Amniotic stem cell (primary cell): ENCODE data around the gene FCMR.
A peak's percentile ranks its signal among the peaks of the same experiment; 100 is the strongest.

Source experiments
- DNase-seq: peaks from one replicate; lab custom pipeline; 2025; lab: John Stamatoyannopoulos, UW

FCMR gene

GRCh38 chr1:206899717-206900116, 22.0 kb downstream of the FCMR start:
- DNase-seq: no peak

GRCh38 chr1:206898915-206899431, 22.8 kb downstream of the FCMR start:
- DNase-seq: no peak

- DNase-seq: peak; percentile 64
Observed at GRCh38 chr1:206898089-206898914, 23.4 kb downstream of the FCMR start.

GRCh38 chr1:206897175-206897574, 24.6 kb downstream of the FCMR start, which contains the start of gene IL24:
IL24 (plus strand) TSS chr1:206897443; CDS start chr1:206897833, 390 bp downstream.
- no peak for DNase-seq

- no peak for DNase-seq
Observed at GRCh38 chr1:206896261-206896660, 25.5 kb downstream of the FCMR start.

- DNase-seq: no peak
Observed at GRCh38 chr1:206895837-206896242, 25.9 kb downstream of the FCMR start.

GRCh38 chr1:206895325-206895724, 26.4 kb downstream of the FCMR start:
- no peak for DNase-seq

- no peak for DNase-seq
Observed at GRCh38 chr1:206893380-206893779, 28.4 kb downstream of the FCMR start.

GRCh38 chr1:206892351-206892984, 29.3 kb downstream of the FCMR start:
- DNase-seq: no peak

GRCh38 chr1:206891412-206891811, 30.3 kb downstream of the FCMR start:
- no peak for DNase-seq

- DNase-seq: no peak
Observed at GRCh38 chr1:206890125-206891060, 31.3 kb downstream of the FCMR start.

GRCh38 chr1:206887701-206888100, 34.0 kb downstream of the FCMR start:
- no peak for DNase-seq

GRCh38 chr1:206886831-206887230, 34.9 kb downstream of the FCMR start:
- no peak for DNase-seq

- no peak for DNase-seq
Observed at GRCh38 chr1:206885341-206886060, 36.2 kb downstream of the FCMR start.

- no peak for DNase-seq
Observed at GRCh38 chr1:206883876-206884275, 37.9 kb downstream of the FCMR start.

- DNase-seq: no peak
Observed at GRCh38 chr1:206883160-206883559, 38.6 kb downstream of the FCMR start.

GRCh38 chr1:206882555-206882954, 39.2 kb downstream of the FCMR start:
- no peak for DNase-seq

- DNase-seq: no peak
Observed at GRCh38 chr1:206880314-206880713, 41.4 kb downstream of the FCMR start.

- DNase-seq: no peak
Observed at GRCh38 chr1:206878456-206878855, 43.3 kb downstream of the FCMR start.

- DNase-seq: no peak
Observed at GRCh38 chr1:206875752-206876377, 45.9 kb downstream of the FCMR start.

- no peak for DNase-seq
Observed at GRCh38 chr1:206873603-206874188, 48.0 kb downstream of the FCMR start.
